HG02678 (cell line): ENCODE data around the gene KIAA1191.
"Not testable (repeated sequence)": the region's sequence is repeated elsewhere in the genome, so short reads cannot be mapped to it uniquely, and the experiment has no call there.

Source experiments
- ATAC-seq: cut with Tn5 transposase; IDR thresholded peaks from one replicate; pipeline ENCODE4 v1.9.1; 2021; ENCODE audit warnings: mild to moderate bottlenecking, moderate library complexity; ENCODE audit not compliant: unreplicated experiment

KIAA1191 gene

DNA sequence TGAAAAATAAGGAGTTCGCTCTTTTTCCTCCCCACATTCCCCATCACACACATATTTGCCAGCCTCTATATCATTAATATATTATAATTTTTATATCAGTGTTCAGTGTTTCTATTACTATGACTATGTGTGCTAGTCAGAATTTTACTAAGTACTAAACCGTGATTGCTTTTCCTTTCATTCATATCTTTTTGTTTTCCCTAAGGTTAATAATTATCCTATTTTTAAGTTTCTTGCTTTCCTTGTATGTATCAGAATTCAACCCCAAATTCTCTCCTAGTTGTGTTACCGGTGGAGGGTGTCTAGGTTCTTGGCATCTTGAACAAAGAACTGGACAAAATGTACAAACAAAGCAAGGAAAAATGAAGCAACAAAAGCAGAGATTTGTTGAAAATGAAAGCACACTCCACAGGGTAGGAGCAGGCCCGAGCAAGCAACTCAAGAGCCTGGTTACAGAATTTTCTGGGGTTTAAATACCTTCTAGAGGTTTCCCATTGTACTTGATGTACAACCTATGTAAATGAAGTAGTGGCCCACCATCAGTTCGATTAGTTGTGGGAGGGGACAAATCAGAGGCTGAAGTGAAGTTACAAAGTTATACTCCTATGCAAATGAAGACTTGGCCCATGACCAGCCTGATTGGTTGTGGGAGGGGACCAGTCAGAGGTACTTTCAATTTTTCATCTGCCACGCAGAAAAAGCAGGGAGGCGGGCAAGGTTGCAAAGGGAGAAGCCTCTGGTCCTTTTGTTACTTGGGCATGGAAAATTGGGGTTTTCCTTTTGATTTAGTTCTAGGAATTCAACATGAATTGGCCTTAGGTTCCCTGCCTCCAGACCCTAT, 43.8 kb downstream of the KIAA1191 start:
- no peak for ATAC-seq

DNA sequence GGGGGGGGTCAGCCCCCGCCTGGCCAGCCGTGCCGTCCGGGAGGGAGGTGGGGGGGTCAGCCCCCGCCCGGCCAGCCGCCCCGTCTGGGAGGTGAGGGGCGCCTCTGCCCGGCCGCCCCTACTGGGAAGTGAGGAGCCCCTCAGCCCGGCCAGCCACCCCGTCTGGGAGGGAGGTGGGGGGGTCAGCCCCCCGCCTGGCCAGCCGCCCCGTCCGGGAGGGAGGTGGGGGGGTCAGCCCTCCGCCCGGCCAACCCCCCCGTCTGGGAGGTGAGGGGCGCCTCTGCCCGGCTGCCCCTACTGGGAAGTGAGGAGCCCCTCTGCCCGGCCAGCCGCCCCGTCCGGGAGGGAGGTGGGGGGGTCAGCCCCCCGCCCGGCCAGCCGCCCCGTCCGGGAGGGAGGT, 56.2 kb downstream of the KIAA1191 start:
- ATAC-seq = not testable (repeated sequence)
